Urothelium cell line (cell line): ENCODE data around the gene RAB7A.
"Not testable (repeated sequence)": the region's sequence is repeated elsewhere in the genome, so short reads cannot be mapped to it uniquely, and the experiment has no call there.

Experiments
- DNase-seq: peaks from one replicate; pipeline ENCODE4 v3.0.0; 2011; ENCODE audit warnings: low spot score, mixed read lengths
- FAIRE-seq: peaks from 2 replicates; lab custom pipeline; 2011; peaks lifted over from hg19 to GRCh38; lab: Jason Lieb, UNC

RAB7A gene

DNA sequence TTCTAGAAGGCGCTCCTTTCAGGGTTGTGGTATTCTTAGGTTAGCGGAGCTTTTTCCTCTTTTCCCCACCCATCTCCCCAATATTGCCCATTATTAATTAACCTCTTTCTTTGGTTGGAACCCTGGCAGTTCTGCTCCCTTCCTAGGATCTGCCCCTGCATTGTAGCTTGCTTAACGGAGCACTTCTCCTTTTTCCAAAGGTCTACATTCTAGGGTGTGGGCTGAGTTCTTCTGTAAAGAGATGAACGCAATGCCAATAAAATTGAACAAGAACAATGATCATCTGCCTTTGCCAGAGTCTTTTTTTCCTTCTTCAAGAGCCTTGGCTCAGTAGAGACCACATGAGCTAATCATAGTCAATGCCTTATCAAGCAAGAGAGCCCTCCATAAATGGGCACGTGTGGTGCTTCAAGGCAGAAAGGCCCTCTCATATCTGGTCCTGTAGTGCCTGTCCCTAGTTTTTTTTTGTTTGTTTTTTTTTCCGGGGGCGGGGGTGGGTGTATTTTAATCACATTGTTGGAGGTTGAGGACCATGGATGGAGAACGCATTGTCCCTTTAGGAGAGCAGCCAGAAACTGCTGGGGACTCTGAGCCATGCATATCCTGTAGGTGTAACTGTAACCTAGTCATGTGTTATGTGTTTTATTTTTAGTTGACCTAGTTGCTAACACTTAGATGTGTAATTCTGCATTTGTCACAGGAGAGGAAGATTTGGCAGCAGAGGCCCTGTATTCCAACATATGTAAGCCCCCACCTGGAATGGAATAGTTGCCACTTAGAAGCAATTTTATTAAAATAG, 88.7 kb downstream of the RAB7A start:
- FAIRE-seq = no peak

DNA sequence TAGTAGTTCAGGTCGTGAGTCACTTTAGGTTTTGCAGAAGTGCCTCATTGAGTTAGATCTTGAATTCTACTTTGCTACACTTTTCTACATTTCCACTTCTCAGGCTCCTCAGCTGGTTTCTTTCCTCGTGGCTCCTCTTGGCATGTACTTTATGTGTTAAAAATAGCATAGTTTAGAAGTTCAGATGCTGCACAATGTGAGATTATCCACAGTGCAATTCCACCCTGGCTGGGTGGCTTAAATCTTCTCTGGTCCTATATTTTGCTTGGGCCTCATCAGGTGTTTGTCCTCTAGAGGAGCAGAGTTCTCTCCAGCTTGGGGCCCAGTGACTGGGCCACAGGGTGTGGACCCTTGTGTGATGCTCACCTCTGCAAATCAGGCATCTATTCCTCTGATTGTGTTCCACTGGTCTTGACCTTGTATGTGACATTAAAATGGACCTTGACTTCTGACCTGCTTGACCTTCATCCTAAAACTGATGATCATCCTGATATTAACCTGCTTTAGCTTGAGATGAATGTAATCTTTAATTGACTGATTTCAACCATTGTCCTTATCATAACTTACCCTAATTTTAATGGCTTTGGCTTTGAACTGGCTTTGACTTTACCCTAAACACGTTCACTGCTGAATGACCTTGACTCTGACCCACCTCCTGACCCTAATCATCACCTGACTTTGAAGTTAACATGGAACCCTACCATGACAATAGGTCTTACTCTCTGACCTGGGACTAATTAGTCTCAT, 89.5 kb downstream of the RAB7A start:
- DNase-seq (no peak), FAIRE-seq (no peak)

More for the DNA sequence above, 88.7 kb downstream of the RAB7A start:
- DNase-seq = no peak

DNA sequence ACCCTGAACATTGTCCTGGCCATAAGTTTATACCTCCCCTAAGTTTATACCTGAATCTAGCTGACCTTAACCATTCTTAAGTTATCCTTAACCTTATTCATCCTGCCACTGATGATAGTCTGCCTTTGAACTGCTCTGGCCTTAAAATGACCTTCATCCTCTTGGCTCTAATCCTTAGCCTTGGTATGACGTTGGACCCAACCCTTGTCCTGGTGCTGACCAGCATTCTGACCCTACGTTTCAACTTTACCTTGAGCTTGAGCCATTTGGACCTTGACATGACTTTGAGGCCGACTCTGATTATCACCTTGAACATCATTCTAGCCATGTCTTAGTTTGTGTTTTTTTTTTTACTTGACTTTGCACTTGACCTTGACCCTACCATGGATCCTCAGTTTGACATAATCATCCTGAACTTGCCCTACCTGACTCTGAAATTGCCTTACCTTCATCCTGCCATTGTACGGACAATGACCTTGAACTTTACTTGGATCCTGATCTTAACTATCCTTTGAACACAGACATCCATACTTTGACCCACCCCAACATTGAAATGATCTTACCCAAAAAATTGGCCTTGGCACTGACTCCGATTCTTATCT, 92.3 kb downstream of the RAB7A start:
- DNase-seq (no peak), FAIRE-seq (no peak)

DNA sequence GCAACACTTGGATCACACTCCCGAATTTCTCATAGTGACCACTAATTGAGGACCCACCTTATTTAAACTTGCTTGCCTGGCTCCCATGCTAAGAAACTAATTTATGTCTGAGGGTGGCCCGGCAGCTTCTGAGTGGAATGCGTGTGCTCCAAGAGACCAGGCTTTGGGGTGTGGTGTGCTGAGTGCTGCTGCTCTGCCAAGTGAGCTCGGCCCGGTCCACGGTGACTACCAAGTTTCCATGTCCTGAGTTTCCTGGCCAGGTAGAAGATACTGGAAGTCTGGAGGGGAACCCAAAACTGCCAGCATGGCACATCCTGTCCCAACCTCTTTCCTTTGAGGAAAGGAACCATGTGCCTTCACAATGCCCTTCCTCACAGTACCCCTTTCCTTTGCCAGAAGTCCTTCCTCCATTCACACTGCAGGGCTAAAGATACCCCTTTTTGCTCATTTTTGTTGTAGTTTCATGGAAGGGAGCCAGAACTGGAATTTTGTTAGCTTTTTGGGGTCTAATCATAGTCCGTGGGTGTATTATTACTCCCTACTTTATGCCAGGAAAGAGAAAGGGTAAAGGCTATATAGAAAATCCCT, 94.4 kb downstream of the RAB7A start:
- DNase-seq (no peak), FAIRE-seq (no peak)

DNA sequence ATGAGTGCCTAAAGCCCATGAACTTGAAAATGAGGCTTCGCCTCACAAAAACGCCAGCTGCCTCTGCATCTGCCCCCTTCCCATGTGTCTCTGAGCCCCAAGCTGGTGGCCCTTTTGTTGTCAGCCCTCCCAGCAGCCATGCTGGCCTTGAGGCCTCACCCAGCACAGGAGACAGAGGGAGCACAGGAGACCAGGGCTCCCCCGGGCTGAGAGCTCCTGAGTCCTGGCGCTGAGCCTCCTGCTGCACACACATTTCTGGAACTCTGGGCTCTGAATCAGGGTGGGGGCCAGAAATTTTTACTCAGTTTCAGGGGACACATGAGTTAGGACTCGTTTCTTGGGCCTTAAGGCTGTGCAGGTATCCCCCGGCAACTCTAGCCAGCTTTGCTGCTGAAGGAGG, 97.0 kb downstream of the RAB7A start:
- DNase-seq = no peak

DNA sequence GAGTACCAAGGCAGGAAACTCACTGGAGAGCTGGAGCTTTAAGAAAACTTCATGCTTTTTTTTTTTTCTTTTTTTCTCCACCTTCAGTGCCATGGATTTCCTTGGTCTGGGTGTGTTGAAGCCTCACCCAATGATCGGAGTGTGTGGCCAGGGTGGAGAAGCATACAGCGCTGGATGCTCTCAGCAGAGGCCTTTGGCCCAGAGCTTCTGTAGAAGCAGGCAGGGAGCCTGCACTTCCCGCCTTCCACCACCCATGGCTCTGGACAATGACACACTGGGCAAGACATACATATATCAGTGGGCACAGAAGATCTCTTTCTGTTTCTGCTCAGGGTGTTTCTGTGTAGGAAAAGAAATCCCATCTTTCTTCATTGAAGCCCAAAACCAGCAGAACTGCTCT, 97.6 kb downstream of the RAB7A start:
- FAIRE-seq = no peak
- no peak for DNase-seq

More for the DNA sequence above, 97.0 kb downstream of the RAB7A start:
- FAIRE-seq = no peak

DNA sequence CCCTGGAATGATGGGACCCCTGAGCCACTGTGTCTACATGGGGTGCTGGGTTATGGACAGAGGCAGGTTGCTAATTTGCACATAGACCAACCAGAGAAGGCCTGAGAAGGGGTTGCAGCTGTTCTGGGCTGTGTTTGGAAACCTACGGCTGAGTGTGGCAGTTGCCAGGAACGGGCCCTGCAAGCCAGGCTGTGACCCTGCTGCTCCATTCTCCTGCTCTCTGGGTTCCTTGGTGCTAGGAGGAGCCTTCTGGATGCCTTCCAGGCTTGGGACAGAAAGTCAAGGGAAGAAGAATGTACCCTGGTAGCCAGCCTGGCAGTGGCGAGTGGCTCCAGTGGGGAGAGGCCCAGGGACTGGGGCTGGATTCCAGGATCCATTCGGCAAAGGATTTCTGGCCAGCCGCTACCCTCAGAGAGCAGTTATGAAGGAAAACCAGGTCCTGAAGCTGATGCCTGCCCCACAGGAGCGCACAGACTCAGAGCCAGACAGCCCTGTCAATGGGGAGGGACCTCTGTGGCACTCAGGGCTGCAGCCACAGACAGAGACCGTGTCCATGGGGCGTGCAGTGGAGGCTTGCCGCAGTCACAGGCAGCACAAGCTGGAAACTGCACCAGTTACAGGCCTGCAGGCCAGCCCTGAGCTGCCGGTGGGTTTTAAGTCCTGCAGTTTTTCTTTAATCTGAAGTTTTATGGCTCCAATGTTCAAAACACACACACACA, 98.3 kb downstream of the RAB7A start:
- DNase-seq = no peak
- FAIRE-seq = no peak

DNA sequence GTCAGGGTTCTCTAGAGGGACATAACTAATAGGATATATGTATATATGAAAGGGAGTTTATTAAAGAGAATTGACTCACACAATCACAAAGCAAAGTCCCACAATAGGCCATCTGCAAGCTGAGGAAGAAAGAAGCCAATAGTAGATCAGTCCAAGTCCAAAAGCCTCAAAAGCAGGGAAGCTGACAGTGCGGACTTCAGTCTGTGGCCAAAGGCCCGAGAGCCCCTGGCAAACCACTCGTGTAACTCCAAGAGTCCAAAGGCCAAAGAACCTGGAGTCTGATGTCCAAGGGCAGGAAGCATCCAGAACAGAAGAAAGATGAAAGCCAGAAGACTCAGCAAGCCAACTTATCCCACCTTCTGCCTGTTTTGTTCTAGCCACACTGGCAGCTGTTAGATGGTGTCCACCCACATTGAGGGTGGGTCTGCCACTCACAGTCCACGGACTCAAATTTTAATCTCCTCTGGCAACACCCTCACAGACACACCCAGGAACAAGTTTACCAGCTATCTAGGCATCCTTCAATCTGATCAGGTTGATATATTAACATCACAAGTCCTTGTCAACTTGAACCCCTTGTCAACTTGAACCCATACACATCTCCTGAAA, 99.2 kb downstream of the RAB7A start:
- no peak for FAIRE-seq
- no peak for DNase-seq

DNA sequence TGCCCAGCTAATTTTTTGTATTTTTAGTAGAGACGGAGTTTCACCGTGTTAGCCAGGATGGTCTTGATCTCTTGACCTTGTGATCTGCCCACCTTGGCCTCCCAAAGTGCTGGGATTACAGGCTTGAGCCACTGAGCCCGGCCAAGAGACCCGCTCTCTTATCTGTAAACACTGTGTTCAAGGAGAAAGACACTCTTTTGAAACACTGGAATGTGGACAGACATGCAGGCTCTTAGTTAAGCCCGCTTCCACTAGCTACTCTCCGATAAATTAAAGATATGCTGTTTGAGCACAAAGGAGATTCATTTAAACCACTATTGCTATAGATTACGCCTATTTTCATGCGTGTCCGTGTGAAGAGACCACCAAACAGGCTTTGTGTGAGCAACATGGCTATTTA, 103.1 kb downstream of the RAB7A start:
- FAIRE-seq, DNase-seq: not testable (repeated sequence)

DNA sequence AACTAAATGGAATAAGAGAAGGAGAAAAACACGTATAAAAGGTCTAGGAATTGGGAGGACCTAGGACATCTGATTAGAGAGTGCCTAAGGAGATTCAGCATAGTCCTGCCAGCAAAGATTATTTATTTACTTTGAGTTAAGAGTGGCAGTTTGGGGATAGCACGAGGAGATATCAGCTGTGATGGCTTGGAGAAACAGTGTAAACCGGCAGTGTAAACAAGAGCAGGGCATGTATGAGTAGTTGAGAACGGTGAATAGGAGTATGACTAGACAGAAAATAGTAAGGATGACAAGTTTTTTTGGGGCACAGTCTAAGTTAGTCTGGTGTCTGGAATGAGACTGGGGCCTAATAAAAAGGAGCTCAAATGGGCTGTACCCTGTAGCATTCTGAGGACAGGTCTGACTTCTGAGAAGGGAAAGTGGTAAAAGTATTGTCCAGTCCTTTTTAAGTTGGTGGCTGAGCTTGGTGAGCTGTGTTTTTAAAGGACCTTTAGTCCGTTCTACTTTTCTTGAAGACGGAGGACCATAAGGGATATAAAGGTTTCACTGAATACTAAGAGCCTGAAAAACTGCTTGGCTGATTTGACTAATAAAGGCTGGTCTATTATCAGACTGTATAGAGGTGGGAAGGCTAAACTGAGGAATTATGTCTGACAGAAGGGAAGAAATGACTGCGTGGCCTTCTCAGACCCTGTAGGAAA, 104.1 kb downstream of the RAB7A start:
- not testable (repeated sequence) for FAIRE-seq, DNase-seq

DNA sequence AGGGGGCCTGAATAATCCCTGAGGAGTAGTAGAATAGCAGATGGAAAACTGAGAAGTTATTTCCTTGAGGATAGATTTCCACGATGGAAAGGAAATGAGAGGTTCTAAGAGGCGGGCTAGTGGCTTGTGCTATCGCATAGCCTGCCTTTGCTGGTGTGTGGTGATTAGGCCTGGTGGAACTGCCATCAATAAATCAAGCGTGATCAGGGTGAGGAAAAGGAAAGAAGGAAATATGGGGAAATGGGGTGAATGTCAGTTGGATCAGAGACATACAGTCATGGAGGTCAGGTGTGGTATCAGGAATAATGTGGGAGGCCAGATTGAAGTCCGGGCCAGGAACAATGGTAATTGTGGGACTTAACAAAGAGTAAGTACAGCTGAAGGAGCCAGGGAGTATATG, 104.8 kb downstream of the RAB7A start:
- not testable (repeated sequence) for FAIRE-seq, DNase-seq

DNA sequence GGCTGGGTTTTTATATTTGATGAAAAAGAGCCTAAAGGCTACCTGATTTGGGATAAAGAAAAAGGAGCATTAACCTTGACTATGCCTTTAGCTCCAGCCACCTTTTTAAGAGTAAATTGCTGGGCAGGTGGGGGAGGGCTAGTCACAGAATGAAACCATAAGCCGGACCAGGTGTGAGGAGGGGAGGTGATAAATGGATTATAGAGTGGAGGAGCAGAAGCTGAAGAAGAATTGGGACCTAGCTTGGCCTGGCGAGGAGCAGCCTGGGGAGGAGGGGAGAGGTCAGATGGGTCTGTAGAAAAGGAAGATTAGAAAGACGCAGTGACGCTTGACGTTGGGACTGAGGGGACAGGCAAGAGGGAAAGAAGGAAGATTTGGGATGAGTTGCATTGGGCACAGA, 107.0 kb downstream of the RAB7A start:
- not testable (repeated sequence) for DNase-seq, FAIRE-seq

DNA sequence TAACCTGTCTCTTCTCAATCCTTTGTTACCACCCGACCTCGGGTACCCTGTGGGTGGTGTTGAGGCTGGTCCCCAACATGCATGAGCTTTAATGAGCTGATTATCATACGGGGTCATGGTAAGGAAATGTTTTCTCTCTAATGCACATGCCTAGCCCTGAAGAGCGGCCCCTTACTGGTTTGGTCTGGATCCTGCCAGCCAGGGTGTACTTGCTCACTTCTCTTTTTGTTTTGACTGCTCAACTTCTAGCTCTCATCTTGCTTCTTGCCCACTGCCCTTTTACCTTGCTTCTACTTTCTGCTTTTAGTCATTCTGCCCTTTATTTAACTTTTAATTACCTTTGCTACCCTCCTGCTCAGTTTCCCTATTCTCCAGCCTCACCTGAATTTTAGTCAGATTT, 109.1 kb downstream of the RAB7A start:
- DNase-seq = no peak
- no peak for FAIRE-seq

DNA sequence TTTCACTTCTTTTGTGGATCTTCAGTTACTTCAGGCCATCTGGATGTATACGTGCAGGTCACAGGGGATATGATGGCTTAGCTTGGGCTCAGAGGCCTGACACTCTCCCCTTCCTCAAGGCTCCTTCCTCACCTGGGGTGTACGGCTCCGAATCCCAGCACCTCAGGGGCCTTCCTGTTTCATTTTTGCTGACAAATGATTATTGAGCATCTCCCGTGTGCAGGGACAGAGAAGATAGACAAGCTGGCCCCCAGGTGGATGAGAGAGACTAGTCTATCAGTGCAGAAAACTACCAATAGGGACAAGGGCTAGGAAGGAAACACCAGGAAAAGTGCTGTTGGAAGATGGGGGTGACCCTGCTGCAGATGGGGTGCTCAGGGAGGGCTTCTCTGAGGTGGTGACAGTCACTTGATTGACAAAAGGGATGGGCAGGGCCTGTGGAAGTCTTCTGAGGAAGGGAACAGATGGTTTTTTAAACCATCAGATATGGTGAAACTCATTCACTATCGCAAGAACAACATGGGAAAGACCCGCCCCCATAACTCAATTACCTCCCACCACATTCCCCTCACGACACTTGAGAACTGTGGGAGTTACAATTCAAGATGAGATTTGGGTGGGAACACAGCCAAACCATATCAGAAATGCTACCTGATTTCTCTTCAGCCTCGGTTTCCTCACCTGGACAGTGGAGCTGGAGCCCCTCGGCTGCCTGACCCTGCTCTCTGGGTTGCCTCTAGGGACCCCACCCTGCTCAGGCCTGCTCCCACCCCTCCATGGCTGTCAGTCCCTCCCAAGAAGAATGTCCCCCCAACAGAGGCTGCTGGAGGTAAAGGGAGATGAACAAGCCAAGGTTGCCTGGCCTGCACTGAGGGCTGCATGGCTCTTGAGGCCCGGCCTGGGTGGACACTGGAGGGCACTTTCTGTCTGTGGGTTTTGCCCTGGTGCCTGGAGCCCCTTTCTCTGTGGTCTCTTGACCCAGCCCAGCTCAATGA, 116.2 kb downstream of the RAB7A start:
- DNase-seq (no peak), FAIRE-seq (no peak)

DNA sequence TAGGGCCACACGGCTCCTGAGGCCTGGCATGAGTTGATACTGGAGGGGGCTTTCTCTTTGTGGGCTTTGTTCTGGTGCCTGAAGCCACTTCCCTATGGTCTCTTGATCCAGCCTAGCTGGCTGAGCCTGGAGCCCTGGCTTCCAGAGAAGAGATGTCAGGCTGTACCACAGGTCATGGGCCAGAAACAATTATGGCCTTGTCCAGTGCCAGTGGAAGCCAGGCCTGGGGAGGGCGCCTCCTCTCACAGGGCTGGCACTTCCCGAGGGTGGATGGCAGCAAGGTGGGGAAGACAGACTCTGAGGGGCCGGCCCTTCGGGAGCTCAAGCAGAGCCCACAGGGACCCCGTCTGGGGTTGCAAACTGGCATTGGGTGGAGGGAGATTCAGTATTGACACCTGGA, 118.5 kb downstream of the RAB7A start:
- DNase-seq = no peak
- no peak for FAIRE-seq

DNA sequence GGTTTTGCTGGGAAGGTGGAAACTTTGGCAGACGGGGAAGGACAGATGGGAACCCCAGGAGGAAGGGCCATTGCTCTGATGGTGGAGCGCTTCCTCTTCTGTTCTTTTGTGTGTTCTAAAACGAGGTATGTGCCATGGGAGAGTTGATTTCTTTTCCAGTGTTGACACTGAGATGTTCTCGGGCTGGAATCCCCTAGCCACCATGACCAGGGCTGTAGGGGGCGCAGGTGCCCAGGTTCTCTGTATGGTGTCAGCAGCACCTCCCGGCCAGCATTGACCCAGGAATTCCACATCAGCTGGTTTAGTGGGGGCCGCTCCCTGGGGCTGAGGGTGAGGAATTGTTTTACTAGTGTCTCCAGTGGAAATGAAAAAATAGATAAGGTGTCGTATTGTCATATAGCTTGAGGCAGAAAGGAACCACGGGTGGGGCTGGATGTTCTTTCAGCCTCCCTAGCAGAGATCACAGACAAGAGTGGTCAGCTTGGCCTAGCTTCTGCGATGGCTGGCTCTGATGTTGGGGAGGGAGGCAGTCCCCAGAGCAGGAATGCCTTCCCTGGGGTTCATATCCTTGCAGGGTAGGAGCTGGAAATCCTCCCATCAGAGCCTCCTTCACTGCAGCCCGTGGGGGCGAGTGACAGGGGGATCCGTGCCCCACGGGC, 119.3 kb downstream of the RAB7A start:
- FAIRE-seq = no peak
- no peak for DNase-seq

DNA sequence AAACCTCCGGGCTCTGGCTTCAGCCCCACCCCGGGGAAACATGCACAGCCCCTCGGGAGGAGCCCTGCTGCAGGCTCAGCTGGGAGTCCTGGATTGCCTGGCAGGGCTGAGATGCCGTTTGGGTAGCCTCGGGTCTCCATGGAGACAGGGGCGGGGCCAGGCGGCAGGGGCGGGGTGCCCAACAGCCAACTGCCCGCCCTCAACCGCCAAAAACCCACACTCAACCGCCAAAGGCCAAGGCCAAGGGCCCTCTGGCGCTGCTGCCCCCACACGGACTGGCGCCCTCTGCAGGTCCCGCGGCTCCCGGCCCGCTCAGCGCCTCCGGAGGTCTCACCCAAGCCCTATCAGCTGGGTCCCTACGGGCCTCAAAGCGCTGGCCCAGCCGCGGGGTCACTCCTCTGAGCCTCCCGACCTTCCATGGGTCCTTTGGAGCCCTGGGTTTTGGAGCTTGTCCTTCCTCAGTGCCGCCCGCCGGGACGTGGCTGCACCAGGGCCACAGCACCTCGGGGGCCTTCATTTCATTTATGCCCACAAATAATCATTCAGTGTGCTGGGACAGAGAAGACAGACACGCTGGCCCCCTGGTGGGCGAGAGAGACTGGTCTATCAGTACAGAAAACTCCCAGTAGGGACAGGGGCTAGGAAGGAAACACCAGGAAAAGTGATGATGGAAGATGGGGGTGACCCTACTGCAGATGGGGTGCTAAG, 119.9 kb downstream of the RAB7A start:
- peak; percentile 50 for FAIRE-seq

More for the DNA sequence above, 119.9 kb downstream of the RAB7A start:
- DNase-seq = peak; percentile 93
